Colon (tissue), 2 donors: ENCODE results near the gene MYDGF.

Source experiments
- FAIRE-seq: peaks from 2 replicates; lab custom pipeline; 2012; peaks lifted over from hg19 to GRCh38; lab: Jason Lieb, UNC
- donor health status: control.
- donor health status: control.

Gene MYDGF

DNA sequence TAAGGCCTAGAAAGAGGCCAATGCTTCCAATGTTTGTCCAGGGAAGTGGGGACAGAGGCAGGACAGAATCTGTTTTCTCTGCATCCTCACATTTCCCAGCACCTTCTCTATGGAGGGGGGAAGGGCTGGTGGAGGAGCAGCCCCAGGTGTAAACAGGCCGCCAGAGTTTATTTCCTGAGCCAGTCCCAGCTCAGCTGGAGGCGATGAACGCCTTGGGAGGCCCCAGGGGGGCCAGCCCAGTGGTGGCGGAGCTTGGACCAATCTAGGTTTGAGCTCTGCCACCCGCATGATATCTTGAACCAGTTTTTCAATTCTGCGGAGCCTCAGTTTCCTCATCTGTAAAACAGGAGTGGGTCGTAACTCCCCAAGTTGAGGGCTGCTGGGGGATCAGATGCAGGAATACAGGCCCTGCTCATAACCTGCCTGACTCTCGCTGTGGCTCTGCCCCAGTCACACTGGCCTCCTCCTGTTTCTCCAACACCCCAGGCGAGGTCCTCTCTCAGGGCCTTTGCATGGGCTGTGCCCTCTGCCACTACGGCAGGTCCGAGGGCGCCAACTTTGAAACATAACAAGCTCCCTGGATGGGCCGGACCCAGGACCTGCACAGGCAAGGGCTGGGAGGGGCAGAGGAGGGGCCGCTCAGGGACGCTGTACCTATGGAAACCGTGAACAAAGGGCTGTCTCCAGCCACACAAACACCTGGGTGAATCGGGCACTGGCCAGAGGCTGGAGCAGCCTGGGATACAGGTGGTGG is 29.7 kb downstream of the MYDGF start:
- FAIRE-seq, result no peak

DNA sequence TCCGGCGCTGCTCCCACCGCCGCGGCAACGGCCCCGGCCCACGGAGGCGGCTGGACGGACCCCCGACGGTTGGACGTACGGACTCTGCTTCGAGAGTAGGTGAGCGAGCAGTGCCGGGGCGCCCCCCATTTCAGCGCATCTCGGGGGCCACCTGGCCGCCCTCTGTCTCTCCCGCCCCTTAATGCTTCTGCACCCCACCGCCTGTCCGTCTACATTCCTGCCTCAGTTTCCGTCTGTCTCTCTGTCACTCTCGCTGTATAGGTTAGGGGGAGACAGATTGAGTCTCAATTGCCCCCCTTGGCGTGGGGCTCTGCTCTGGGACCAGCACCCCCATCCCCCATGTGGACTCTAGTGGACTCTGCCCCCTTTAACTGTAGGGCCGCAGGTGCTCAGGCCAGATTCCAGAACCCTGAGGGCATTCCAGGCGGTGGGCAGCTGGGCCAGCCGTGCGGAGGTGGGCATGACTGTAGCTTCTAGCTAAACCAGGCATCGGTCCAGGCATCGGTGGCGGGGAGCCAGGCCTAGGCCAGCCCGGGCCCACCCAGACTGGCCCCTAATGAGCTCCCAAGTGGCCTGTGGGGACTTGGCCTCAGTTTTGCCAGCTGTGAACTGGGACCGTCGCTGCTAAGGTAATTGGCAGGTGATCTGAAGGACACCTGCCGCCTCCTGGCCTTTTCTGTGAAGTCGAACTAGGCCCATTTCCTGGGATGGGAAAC is 30.5 kb downstream of the MYDGF start:
- no peak for FAIRE-seq

DNA sequence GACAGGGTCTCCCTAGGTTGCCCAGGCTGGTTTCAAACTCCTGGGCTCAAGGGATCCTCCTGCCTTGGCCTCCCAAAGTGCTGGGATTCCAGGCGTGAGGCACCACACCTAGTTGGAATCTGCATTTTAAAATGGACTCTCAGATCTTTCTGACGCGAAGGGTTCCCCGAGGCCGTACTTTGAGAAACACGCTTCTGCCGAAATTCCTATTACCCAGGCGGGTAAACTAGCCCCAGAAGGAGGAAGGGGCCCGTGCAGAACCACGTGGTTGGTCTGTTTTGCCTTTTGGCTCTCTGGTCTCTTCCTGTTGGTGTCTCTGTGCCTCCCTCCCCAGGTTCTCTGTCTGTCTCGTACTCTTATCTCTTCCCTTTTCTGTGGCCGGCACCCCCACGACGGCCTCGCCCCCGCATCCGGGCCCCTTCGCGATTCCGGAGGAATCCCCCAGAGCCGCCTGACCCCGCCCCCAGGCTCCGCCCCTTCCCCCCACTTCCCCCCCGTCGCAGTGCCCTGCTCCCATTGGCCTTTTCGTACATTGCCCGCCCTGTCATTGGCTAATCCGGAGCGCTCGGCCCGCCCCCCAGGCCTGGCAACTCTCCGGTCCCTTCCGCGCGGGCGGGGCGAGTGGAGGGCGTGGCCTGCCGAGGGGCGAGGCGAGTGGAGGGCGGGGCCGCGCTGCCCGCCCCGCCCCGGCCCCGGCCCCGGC is 31.2 kb downstream of the MYDGF start, which contains the start of gene TNFAIP8L1:
TNFAIP8L1 (plus strand) TSS at position 689 of the 703 bp plus-strand sequence. CDS start 12,354 bp downstream, outside the sequence.
- no peak for FAIRE-seq

DNA sequence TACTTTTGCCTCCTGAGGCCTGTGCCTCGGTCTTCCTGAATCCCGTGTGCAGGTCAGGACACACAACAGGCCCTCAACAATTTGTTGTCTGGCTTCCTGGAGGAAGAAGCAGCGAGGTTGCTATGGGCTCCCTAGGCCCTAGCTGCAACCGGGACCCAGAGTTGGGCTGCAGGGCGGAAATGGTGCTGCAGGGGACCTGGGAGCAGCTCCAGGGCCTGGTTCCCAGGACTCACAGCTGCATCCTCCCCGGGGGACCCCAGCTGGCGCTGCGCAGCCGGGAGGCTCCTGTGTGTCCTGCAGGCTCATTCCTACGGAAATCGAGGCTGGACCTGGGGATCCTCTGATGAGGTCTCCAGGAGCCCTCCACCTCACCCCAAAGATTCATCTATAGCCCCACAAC is 31.8 kb downstream of the MYDGF start:
- FAIRE-seq, result no peak

DNA sequence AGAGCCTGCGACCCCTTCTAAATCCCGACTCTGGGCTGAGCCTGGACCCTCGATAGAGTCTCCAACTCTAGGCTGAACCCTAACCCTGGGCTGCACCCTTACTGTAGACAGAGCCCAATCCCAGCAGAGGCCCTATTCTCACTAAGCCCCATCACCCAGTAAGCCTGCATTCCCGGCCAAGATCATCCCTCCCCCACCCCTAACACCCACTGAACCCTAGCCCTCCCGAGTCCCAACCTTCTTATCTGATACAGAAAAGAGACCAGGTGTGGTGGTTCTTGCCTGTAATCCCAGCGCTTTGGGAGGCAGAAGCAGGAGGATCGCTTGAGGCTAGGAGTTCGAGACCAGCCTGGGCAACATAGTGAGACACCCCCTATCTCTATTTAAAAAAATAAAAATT is 33.4 kb downstream of the MYDGF start:
- FAIRE-seq, result no peak

DNA sequence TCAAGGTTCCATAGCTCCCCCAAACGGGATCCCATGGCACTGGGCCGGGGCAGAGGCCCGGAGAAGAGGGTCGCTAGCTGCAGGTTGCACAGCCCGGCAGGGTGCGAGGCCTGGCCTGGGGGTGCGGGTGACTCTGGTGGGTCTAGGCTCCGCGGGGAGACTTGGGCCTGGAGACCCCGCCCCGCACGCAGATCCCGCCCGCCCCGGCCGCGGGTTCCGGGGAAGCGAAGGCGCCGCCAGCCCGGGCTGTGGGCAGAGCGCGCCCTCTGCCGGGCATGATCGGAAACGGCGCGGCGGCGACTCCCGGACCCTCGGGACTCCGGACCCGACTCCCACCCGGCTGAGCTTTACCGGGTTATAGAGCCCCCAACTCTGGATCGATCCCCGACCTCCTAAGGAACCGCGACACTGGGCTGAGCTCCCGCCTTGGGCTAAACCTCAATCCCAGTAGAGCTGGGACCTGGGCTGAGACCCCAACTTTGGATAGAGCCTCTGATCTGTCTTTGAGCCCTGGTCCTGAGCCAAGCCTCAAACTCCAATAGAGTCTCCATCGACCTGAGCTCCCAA is 33.9 kb downstream of the MYDGF start:
- FAIRE-seq, result no peak

DNA sequence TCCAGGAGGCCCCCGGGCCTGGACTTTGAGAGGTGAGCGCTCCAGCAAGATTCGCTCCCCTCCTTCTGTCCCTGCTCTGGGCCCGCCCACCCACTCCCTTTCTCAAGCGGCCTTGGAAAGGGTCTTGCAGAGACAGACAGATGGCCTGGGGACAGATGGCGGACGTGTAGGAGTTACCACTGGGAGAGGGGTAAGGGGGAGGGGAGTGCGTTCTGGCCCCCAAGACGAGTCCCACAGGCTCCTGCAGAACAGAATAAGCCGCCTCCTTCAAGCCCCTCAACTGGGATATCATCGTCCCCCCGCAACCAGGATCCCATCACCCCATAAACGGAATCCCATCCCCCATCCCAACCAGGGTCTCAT is 34.4 kb downstream of the MYDGF start:
- no peak for FAIRE-seq

DNA sequence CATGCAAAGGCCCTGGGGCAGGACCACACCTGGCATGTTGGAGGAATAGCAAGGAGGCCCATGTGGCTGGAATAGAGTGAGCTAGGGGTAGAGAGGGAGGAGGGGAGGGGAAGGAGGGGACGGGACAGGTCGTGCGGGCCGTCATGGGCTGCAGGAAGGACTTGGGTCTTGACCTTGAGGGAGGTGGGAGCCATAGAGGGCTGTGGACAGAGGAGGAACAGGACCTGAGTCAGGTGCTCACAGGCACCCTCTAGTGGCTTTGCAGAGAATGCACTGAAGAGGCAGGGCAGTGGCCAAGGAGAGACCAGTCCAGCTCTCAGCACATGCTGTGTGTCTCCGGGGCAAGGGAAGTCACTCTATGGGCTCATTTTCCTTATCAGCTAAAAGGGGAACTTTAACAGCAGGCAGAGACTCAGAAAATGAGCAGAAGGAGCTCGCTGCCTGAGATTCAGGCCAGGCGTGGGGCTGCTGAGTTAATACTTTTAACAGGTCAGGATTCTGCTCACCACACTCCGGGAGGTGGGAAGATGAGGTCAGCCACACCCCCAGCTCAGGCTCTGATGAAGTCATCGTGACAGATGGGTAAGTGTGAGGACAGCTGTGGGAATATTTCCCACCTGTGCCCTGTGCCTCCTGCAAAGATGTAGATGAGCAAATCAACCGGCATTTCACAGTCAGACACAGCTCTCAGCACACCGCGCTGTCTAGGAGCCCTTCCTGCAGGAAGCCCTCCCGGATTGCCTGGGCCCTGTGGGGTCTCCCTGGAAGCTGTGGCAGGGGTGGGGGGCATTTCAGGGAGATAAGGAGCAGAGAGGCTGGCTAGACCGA is 36.8 kb downstream of the MYDGF start:
- FAIRE-seq, result no peak

DNA sequence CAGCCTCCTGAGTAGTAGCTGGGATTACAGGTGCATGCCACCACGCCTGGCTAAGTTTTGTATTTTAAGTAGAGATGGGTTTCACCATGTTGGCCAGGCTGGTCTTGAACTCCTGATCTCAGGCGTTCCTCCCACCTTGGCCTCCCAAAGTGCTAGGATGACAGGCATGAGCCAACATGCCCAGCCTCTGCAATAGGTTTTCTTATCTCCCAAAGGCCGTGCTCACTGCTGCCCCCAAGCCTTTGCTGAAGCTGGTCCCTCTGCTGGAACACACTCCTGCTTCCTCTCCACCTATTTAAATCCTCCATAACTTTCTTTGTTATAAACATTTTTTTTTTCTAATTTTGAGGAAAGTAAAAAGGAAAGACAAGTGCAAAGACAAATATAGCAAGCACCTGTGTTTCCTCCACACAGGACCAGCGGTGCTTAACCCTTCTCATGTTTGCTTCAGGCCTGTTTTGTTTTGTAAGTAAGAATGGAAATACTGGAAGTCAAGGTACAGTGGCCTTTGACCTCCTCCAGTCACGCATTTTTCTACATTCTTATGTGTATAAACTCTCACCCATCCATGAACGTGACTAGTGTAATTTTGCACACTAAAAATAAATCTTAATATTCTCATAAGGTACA is 45.3 kb downstream of the MYDGF start:
- no peak for FAIRE-seq

DNA sequence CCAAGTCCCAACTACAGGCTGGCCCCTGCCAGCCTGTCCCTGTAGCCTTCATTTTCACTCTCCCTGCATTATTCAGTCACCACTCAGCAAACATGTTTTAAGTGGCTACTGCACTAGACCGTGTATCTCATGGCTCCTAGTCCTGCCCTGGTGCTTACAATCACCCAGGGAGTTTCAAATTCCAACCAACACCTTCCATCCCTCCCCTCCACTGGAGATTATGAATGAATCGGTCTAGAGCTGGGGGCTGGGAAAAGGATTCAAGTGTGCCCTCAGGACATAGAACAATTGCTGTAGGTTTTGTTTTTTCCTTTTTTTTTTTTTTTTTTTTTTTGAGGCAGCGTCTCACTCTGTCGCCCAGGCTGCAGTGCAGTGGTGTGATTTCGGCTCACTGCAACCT is 45.8 kb downstream of the MYDGF start:
- no peak for FAIRE-seq

DNA sequence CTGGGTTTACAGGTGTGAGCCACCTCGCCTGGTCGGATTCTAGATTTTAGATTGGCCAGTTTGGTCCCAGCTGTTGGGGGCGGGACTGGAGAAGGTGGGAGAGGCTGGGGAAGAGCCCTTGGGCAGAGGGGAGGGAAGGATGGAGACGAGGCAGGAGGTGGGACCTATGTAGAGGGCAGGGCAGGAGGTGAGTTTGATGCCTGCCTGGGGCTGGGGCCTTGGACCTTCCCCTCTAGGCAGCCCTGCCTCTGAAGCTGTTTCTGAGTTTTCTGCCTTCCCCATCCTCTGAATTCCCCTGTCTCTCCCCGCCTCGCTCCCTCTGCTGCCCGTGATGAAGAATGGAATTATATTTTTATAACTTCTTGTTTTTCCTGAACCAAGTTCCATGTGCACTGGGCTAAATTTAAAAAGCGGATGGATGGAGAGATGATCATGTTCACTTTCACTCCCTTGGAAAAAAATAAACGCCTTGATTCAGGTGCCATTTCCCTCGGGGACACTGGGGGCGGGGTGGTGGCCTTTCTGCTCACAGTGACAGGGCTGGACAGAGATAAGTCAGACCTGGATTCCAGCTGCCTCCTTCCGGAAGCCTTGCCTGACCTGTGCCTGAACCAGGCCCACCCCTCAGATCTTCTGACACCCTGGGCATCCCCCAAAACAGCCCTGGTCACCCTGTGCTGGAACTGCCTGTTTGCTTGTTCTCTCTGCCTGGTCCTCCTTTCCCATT is 47.3 kb downstream of the MYDGF start:
- no peak for FAIRE-seq

DNA sequence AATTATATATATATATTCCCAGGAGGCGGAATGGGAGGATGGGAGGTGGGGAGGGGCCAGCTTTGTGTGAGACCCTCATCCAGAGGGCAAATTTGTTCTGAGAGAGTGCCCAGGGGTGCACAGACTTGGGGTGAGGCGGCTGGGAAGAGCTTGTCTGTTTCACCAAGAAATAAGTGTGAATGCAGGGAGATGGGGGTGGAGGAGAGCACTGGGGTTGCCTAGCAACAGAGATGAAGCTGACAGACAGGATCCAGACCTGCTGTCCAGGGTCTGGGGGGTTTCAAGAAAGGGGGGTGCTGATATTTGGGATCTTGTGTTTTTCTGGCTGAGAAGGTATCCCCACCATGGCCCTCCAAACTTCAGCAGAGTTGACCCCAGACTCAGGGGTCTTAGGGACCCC is 49.5 kb downstream of the MYDGF start:
- FAIRE-seq, result no peak

DNA sequence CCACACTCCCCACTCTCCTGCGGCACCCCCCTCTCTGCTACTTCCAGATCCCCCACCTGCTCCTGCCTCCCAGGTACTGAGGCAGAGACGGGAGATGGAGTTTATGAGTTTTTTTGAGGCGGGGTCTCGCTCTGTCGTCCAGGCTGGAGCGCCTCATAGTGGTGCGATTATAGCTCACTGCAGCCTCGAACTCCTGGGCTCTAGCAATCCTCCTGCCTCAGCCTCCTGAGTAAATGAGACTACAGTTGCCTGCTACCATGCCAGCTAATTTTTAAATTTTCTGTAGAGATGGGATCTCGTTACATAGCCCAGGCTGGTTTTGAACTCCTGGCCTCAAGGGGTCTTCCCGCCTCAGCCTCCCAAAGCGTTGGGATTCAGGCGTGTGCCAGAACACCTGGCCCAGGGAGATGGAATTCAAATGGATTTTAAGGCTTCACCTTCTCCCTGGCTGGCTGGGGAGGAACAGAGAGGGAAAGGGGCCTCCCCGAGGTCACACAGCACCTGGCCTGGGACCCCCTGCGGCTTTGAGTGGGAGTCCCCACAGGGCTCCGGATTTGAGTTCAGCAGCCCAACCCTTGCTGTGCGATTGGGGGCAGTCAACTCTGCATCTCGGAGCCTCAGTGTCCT is 50.4 kb downstream of the MYDGF start:
- FAIRE-seq, result no peak

DNA sequence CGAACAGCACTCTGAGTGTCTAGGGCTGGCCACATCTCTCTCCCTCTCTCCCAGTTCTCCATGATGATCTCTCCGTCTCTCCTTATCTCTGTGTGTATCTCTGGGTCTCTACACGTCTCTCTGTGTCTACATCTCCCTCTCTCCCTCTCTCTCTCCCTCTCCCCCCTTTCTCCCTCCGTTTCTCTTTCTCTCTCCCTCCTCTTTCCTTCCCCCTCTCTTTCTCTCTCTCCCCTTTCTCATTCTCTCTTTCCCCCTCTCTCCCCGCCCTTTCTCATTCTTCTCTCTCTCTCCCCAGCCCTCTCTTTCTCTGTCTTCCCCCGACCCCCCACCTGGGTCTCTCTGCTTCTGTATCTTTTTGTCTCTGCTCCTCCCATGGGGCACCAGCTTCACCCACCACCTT is 52.1 kb downstream of the MYDGF start:
- no peak for FAIRE-seq

DNA sequence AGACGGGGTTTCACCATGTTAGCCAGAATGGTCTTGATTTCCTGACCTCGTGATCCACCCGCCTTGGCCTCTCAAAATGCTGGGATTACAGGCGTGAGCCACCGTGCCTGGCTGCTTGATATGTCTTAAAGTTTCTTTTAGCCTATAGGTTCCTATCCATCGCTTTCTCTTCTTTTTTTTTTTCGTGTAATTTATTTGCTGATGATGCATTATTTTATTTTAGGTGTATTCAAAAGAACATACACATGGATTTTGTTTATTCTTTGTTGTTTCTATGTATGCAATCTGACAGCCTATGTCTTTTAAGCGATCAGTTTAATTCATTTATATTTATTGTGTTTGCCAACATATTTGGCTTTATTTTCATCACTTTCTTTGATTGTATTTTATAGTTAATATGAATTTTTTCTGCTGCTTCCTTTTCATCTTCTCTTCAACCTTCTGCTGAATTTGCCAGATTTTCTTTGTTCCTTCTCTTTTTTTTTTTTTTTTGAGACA is 56.8 kb downstream of the MYDGF start:
- FAIRE-seq, result no peak

DNA sequence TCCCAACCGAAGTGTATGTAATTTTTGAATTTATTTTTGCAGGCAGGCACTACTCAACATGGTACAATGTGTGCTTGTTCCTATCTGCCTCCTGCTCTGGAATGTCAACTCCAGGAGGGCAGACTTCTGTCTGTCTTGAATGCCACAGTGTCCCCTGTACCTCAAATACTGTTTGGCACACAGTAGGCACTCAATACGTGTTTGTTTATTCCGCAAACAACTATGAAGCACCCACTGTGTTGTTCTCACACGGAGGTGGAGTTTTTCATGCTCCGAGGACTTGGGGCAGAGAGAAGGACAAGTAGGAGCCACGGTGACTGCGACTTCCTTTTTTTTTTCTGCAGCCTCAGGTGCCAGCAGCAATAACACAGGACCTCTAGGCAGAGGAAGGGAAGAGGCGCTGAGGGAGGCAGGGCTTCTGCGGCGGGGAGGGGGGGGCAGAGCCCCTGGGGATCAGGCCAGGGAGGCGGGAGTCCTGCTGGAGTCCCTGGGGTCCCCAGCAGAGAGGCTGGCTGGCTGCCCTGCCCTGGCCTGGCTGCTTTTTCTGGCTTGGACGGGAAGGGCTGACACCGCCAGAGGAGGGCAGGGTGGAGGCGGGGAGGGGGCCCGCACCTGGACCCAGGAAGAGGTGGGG is 60.1 kb downstream of the MYDGF start:
- FAIRE-seq, result no peak
